Ovary (tissue), 9 donors: ENCODE data around the gene GSG1. TPM values are rescaled to one million over a fixed set of nuclear protein-coding genes. Genes with fewer than 3 reads are reported as not detected.

Source experiments
- DNase-seq, 5 donors: peaks; one replicate each; pipeline ENCODE4 v3.0.0-alpha.2; 2019 to 2020
- H3K27ac ChIP-seq, 2 donors: fragments of 200-600 bp; one replicate each; pipeline versions ENCODE4 v1.5.1 to v1.8.0; 2019 to 2022
- H3K27me3 ChIP-seq: fragments of 200-600 bp; one replicate; pipeline ENCODE4 v1.8.0; 2022
- H3K36me3 ChIP-seq: fragments of 200-600 bp; sonication (generic); one replicate; pipeline ENCODE4 v1.5.1; 2019
- H3K4me1 ChIP-seq: one replicate; pipeline ENCODE4 v1.8.1; 2013; ENCODE audit warnings: mild to moderate bottlenecking, moderate library complexity; ENCODE audit not compliant: insufficient read depth
- H3K4me3 ChIP-seq: fragments of 200-600 bp; sonication (generic); one replicate; pipeline ENCODE4 v1.5.1; 2017
- H3K9me3 ChIP-seq, 2 donors: fragments of 200-600 bp in 1 of 2; sonication (generic) in 1 of 2; one replicate each; pipeline versions ENCODE4 v1.5.1 to v1.8.1; 2013 to 2019; ENCODE audit warnings: mild to moderate bottlenecking in 1 of 2, moderate library complexity in 1 of 2
- EP300 ChIP-seq: sonication (generic); formaldehyde crosslinking; IDR thresholded peaks from one replicate; pipeline ENCODE4 v1.6.1; 2017; ENCODE audit warnings: antibody characterized with exemption
- POLR2A ChIP-seq: fragments of 450-650 bp; IDR thresholded peaks from one replicate; pipeline ENCODE4 v1.6.1; 2017; ENCODE audit warnings: antibody characterized with exemption, mild to moderate bottlenecking, moderate library complexity
- WGBS, 3 donors: extraction: QIAGEN DNeasy Blood & Tissue Kit in 1 of 3; methylation state at CpG; one replicate each; pipeline versions ENCODE4 v1.1.5 to v1.1.7; 2013 to 2017; 5-methylcytosine and 5-hydroxymethylcytosine counted together
- intact Hi-C, 4 donors: fragments of 100-400 bp; cut with DNase I; formaldehyde crosslinking; loops; one replicate each; pipeline versions ENCODE4 v1.11.0 to v1.15.1; 2022 to 2023
- polyA plus RNA-seq, 2 donors: library from polyadenylated mRNA; stranded (reverse); fragments of 200-250 nt in 1 of 2; fragments of 350-450 nt in 1 of 2; fragmentation: Illumina TruSeq in 1 of 2; extraction: RNeasy Lipid Tissue Mini Kit (QIAGEN cat#74804) in 1 of 2; gene quantifications; one replicate each; pipeline ENCODE4 v1.2.3, GENCODE V29; 2013 to 2014
- total RNA-seq, 7 donors: library from RNA; depleted of rRNA in 2 of 7; stranded (reverse); fragments of >200 nt in 2 of 7; fragmentation: NEBNext Ultra II Directional in 3 of 7; extraction: Animal tissue kit (Norgen Biotek cat#: 25700) in 3 of 7; gene quantifications; one replicate each; pipeline versions ENCODE4 v1.1.0 to v1.2.4, GENCODE V29; 2016 to 2023
- TF ChIP-seq, protein P1 (sequence below), 3 donors: fragments of 450-650 bp in 2 of 3; fragments of 200-600 bp in 1 of 3; IDR thresholded peaks; one replicate each; pipeline versions ENCODE4 v1.5.1 to v1.8.0; 2016 to 2022; ENCODE audit warnings: antibody characterized with exemption in 3 of 3, mild to moderate bottlenecking in 1 of 3
- donor health status: DM: no; HTN: no; CAD: no; lungs with moderate emphysema.
- donor health status: DM: no; HTN: no; CAD: no.
- donor health status: Bipolar disorder and iron deficiency.
- donor health status: DM: yes; HTN: yes; CAD: no.
- donor health status: DM: no; HTN: no; CAD: no.
- donor health status: DM: yes; HTN: yes; CAD: no.

GSG1 gene
- total and polyA plus RNA-seq, 9 donors: 0.33 to 0.43 TPM; not detected in 7

DNA sequence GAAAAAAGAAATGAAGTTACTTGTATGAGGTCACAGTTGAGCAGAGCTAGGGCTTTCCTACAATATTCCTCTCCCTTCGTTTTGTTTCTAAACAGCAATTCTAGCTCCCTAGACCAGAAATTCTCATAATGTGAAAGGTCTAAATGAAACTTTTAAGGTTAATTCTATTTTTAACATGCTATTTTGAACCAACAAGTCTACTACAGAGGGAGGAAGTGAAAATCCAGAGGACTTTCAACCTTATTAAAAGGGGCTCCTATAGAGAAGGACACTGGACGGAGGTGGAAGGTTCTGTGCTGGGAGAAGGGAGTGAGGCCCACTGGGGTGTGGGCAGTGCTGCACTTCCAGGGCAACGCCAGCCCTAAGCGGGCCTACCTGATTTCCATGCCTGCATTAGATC is 13.4 kb downstream of the GSG1 start:
- Histone ChIP-seq H3K27ac (no peak overlapping the region), H3K4me3 (no peak overlapping the region), H3K27me3 (no peaks in the 10 kb centered on the region), H3K36me3 (no peaks in the 10 kb centered on the region), H3K4me1 (peaks cover 4% of the 10 kb centered on the region), H3K9me3 (no peaks in the 10 kb centered on the region)
- WGBS, 3 donors: 88 to 94% (median 89%) methylated on average over 4 of the region's 4 CpGs
- no peak for DNase-seq
- intact Hi-C loops: loop anchor here in 1 of 4 donors (10.0 kb wide), 1 partner anchor 175 kb away; no protein-coding TSS in a partner anchor
- no peak for TF ChIP-seq POLR2A
- TF ChIP-seq EP300: no peak
- TF ChIP-seq, protein P1, sequence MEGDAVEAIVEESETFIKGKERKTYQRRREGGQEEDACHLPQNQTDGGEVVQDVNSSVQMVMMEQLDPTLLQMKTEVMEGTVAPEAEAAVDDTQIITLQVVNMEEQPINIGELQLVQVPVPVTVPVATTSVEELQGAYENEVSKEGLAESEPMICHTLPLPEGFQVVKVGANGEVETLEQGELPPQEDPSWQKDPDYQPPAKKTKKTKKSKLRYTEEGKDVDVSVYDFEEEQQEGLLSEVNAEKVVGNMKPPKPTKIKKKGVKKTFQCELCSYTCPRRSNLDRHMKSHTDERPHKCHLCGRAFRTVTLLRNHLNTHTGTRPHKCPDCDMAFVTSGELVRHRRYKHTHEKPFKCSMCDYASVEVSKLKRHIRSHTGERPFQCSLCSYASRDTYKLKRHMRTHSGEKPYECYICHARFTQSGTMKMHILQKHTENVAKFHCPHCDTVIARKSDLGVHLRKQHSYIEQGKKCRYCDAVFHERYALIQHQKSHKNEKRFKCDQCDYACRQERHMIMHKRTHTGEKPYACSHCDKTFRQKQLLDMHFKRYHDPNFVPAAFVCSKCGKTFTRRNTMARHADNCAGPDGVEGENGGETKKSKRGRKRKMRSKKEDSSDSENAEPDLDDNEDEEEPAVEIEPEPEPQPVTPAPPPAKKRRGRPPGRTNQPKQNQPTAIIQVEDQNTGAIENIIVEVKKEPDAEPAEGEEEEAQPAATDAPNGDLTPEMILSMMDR (IDR thresholded peaks at IDR 0.05): no peak

- Histone ChIP-seq H3K9me3 (no peaks in the 10 kb centered on the region), H3K36me3 (no peaks in the 10 kb centered on the region), H3K27me3 (no peaks in the 10 kb centered on the region), H3K27ac (no peak overlapping the region), H3K4me1 (peaks cover 3% of the 10 kb centered on the region), H3K4me3 (no peak overlapping the region)
- no peak for DNase-seq
- 65 to 73% (median 72%) methylated on average over 4 of the region's 4 CpGs for WGBS, 3 donors
- TF ChIP-seq POLR2A: no peak
- TF ChIP-seq EP300: no peak
- TF ChIP-seq, protein P1 (IDR thresholded peaks at IDR 0.05): no peak
- intact Hi-C loops: loop anchor here in 1 of 4 donors (10.0 kb wide), 1 partner anchor 1594 kb away; no protein-coding TSS in a partner anchor
Measured at GRCh38 chr12:13088496-13088895, 15.0 kb downstream of the GSG1 start.

- no peaks in the 10 kb centered on the region for H3K9me3 ChIP-seq
- no peaks in the 10 kb centered on the region for H3K27me3 ChIP-seq
- H3K36me3 ChIP-seq: no peaks in the 10 kb centered on the region
- no peak for TF ChIP-seq POLR2A
- TF ChIP-seq EP300: no peak
- TF ChIP-seq, protein P1 (IDR thresholded peaks at IDR 0.05): no peak
- 77 to 86% (median 84%) methylated on average over 5 of the region's 5 CpGs for WGBS, 3 donors
- no peaks in the 10 kb centered on the region for H3K4me1 ChIP-seq
- no peak overlapping the region for H3K27ac ChIP-seq
- intact Hi-C loops: loop anchor here in 1 of 4 donors (10.0 kb wide), 1 partner anchor 1593 kb away; no protein-coding TSS in a partner anchor
- no peak for DNase-seq
- no peak overlapping the region for H3K4me3 ChIP-seq
Measured at GRCh38 chr12:13087766-13088165, 15.7 kb downstream of the GSG1 start.

- H3K9me3 ChIP-seq: no peaks in the 10 kb centered on the region
- no peak for TF ChIP-seq EP300
- TF ChIP-seq, protein P1 (IDR thresholded peaks at IDR 0.05): no peak
- H3K36me3 ChIP-seq: no peaks in the 10 kb centered on the region
- no peak for DNase-seq
- intact Hi-C loops: loop anchor here in 1 of 4 donors (10.0 kb wide), 1 partner anchor 1591 kb away; no protein-coding TSS in a partner anchor
- no peak overlapping the region for H3K27ac ChIP-seq
- no peaks in the 10 kb centered on the region for H3K4me1 ChIP-seq
- H3K27me3 ChIP-seq: no peaks in the 10 kb centered on the region
- 74 to 80% (median 77%) methylated on average over 7 of the region's 7 CpGs for WGBS, 3 donors
- H3K4me3 ChIP-seq: no peak overlapping the region
Measured at GRCh38 chr12:13085968-13086686, 17.3 kb downstream of the GSG1 start.
